GM18868 (cell line): ENCODE data around the gene OR2V2.
"Not testable (repeated sequence)": the region's sequence is repeated elsewhere in the genome, so short reads cannot be mapped to it uniquely, and the experiment has no call there.

Experiments used
- ATAC-seq: cut with Tn5 transposase; IDR thresholded peaks from one replicate; pipeline ENCODE4 v1.9.1; 2021; ENCODE audit warnings: mild to moderate bottlenecking, moderate library complexity; ENCODE audit not compliant: unreplicated experiment

OR2V2 gene

GRCh38 chr5:181146927-181147636 is at the start of gene OR2V2:
OR2V2 (plus strand) TSS chr5:181147586; CDS start chr5:181154943, 7,357 bp downstream.
- not testable (repeated sequence) for ATAC-seq

GRCh38 chr5:181097759-181098491 is 49.5 kb upstream of the OR2V2 start:
- ATAC-seq: not testable (repeated sequence)

- no peak for ATAC-seq
Observed at GRCh38 chr5:181098762-181099601, 48.4 kb upstream of the OR2V2 start.

GRCh38 chr5:181099602-181100086 is 47.7 kb upstream of the OR2V2 start:
- no peak for ATAC-seq

GRCh38 chr5:181100121-181100875 is 47.1 kb upstream of the OR2V2 start:
- no peak for ATAC-seq

- not testable (repeated sequence) for ATAC-seq
Observed at GRCh38 chr5:181101030-181101641, 46.2 kb upstream of the OR2V2 start.

- not testable (repeated sequence) for ATAC-seq
Observed at GRCh38 chr5:181101930-181102674, 45.3 kb upstream of the OR2V2 start.

- ATAC-seq: not testable (repeated sequence)
Observed at GRCh38 chr5:181104259-181104568, 43.2 kb upstream of the OR2V2 start.

GRCh38 chr5:181104606-181105390 is 42.6 kb upstream of the OR2V2 start:
- ATAC-seq: not testable (repeated sequence)

GRCh38 chr5:181105391-181106025 is 41.9 kb upstream of the OR2V2 start:
- ATAC-seq: no peak

GRCh38 chr5:181107699-181108098 is 39.7 kb upstream of the OR2V2 start:
- no peak for ATAC-seq

- no peak for ATAC-seq
Observed at GRCh38 chr5:181108578-181109165, 38.7 kb upstream of the OR2V2 start.

GRCh38 chr5:181109489-181110013 is 37.8 kb upstream of the OR2V2 start:
- ATAC-seq: no peak

- ATAC-seq: no peak
Observed at GRCh38 chr5:181111010-181111409, 36.4 kb upstream of the OR2V2 start.

- ATAC-seq: no peak
Observed at GRCh38 chr5:181112476-181112875, 34.9 kb upstream of the OR2V2 start.

- ATAC-seq: not testable (repeated sequence)
Observed at GRCh38 chr5:181113572-181113971, 33.8 kb upstream of the OR2V2 start.

- ATAC-seq: no peak
Observed at GRCh38 chr5:181114284-181114843, 33.0 kb upstream of the OR2V2 start.
